ENCODE measurements around the gene UNK.

DNA sequence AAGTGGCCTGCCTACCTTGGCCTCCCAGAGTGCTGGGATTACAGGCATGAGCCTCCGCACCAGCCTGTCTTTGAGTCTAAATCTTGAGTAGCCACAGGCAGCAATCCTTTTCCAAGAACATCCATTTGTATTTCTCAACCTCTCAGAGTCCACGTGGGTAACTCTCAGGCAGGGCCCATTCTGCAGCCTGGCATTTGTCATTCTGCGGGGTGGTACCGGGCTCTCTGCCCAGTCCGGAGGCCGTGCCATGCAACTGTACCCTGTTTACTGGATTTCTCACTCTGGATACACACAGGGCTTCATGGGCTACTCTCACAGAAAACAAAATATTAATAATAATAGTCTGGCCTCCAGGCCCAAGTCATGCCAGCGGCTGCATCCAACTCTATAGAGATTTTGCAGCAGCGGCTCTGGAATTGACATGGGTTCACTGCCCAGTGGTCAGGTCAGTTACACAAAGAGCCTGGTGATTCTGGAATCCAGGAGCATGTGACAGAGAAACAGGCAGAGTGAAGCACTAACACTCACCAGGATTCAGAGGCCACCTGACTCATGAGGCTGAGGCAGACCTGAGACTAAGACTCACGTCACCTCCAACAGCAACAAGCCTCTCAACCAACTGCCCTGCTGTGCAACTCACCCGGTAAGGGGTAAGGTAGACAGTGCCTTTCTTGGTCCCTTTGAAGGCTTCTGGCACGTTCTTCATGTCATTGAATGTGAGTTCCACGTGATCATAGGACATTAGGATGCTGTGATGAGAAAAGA lies 66.5 kb downstream of the UNK start:
- TF ChIP-seq, protein P1, sequence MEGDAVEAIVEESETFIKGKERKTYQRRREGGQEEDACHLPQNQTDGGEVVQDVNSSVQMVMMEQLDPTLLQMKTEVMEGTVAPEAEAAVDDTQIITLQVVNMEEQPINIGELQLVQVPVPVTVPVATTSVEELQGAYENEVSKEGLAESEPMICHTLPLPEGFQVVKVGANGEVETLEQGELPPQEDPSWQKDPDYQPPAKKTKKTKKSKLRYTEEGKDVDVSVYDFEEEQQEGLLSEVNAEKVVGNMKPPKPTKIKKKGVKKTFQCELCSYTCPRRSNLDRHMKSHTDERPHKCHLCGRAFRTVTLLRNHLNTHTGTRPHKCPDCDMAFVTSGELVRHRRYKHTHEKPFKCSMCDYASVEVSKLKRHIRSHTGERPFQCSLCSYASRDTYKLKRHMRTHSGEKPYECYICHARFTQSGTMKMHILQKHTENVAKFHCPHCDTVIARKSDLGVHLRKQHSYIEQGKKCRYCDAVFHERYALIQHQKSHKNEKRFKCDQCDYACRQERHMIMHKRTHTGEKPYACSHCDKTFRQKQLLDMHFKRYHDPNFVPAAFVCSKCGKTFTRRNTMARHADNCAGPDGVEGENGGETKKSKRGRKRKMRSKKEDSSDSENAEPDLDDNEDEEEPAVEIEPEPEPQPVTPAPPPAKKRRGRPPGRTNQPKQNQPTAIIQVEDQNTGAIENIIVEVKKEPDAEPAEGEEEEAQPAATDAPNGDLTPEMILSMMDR (IDR thresholded peaks at IDR 0.05): no peak
- no peak for TF ChIP-seq POLR2A (IDR thresholded peaks at IDR 0.05)

Measured in heart left ventricle (tissue), 13 donors.